SK-N-MC (cell line): ENCODE measurements around the gene ABHD16B.
"Not testable (repeated sequence)": the region's sequence is repeated elsewhere in the genome, so short reads cannot be mapped to it uniquely, and the experiment has no call there.

Experiments used
- EZH2 ChIP-seq: fragments of 200-600 bp; sonication (generic); IDR thresholded peaks from one replicate; pipeline ENCODE4 v1.6.1; 2017; ENCODE audit warnings: antibody characterized with exemption
- FOXP2 ChIP-seq: optimal IDR thresholded peaks from 2 replicates; pipeline ENCODE3; 2011; ENCODE audit warnings: mild to moderate bottlenecking, moderate library complexity; ENCODE audit not compliant: insufficient read depth; ENCODE audit errors: extremely low read length, control extremely low read depth
- POLR2AphosphoS5 ChIP-seq: IDR thresholded peaks from 2 replicates; pipeline ENCODE4 v1.6.1; 2012; ENCODE audit warnings: mild to moderate bottlenecking, low read depth, low read length, borderline replicate concordance

GRCh38 chr20:63874241-63874640, 12.9 kb downstream of the ABHD16B start:
- not testable (repeated sequence) for TF ChIP-seq POLR2AphosphoS5, EZH2, FOXP2
